GM12865 (cell line): ENCODE results near the gene ABCC3.

Experiments
- DNase-seq: peaks from one replicate; pipeline ENCODE4 v3.0.0; 2010; ENCODE audit warnings: low read depth
- H3K4me3 ChIP-seq: 2 replicates; pipeline ENCODE4 v1.5.1; 2011; ENCODE audit warnings: mild to moderate bottlenecking, low read depth, low read length, control low read depth
- CTCF ChIP-seq: IDR thresholded peaks from 2 replicates; pipeline ENCODE4 v1.5.1; 2011; ENCODE audit warnings: low read length, control low read depth, low read depth, inconsistent platforms; ENCODE audit not compliant: insufficient read depth; ENCODE audit errors: missing control alignments

Gene ABCC3

GRCh38 chr17:50739098-50739497 is 104.4 kb downstream of the ABCC3 start:
- no peak for DNase-seq
- TF ChIP-seq CTCF, result no peak
- no peak overlapping the region for H3K4me3 ChIP-seq
